Hematopoietic multipotent progenitor cell treated with erythropoietin and hydrocortisone succinate and interleukin-3 and kit ligand, for 17 days (in vitro differentiated cells): ENCODE measurements around the gene DCAF11.

Experiments
- DNase-seq: peaks from one replicate; pipeline ENCODE4 v3.0.0-alpha.2; 2015; ENCODE audit warnings: low spot score

Gene DCAF11

GRCh38 chr14:24121210-24121609 lies 6.6 kb downstream of the DCAF11 start:
- no peak for DNase-seq

GRCh38 chr14:24122416-24122815 lies 7.8 kb downstream of the DCAF11 start:
- no peak for DNase-seq

GRCh38 chr14:24122898-24123297 lies 8.3 kb downstream of the DCAF11 start:
- peak; percentile 74 for DNase-seq

DNA sequence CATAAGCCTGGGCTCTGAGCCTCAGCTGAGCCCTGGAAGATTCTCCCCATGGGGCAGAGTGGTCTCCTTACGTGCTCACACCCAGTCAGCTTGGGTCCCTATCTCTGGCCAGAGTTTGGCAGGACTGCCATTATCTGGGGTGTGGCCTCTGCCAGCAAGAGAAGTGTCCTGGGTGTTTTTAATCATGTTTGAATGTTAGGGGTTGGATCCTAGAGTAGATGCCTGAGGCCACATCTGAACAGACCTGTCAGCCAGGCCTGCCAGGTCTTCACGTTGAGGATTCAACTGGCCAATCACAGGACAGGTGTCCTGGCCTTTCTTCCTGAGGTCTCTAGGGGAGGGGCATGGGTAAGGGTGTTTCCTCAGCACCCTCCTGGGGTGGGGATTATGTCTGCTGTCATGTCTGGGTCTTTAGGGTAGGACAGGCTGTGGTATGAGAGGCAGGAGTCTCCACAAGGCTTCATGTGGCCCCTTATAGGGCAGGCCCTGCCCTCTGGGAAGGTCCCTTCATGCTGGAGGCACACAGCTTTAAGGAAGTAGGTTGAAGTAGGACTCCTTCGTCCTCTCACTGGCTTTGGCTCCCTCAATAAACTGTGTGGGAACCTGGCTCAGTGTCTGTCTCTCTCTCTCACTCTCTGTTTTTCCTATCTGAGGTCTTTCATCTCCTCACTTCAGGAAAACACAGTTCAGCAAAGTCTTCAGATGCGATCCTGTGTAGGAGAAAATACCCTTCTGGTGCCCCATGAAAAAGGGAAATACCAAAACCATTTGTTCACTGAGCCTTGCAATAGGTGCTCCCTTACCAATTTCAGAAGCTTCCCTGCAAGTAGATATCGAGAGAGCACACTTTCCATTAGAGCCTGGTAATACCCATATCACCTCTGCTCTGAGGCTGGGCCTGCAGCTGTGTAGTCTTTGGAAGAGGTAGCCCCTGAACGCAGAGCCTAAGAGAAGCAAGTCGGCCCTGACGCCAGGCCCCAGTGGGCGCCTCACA lies 9.1 kb downstream of the DCAF11 start:
- DNase-seq, result peak; percentile 90

GRCh38 chr14:24126939-24127338 lies 12.4 kb downstream of the DCAF11 start:
- DNase-seq, result peak; percentile 4

DNA sequence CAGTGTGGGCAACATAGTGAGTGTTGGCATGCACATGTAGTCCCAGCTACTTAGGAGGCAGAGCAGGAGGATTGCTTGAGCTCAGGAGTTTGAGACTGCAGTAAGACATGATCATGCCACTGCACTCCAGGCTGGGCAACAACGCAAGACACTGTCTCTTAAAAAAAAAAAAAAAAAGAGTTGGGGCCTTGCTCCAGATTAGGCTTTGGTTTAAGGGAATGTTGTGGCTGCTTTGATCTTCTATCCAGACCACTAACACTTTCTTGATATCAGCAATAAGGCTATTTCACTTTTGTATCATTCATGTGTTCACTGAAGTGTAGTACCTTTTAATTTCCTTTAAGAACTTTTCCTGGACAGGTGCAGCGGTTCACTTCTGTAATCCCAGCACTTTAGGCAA lies 13.1 kb downstream of the DCAF11 start:
- peak; percentile 4 for DNase-seq

- DNase-seq, result no peak
Measured at GRCh38 chr14:24129410-24129998, 14.9 kb downstream of the DCAF11 start.

GRCh38 chr14:24130380-24130716 lies 15.8 kb downstream of the DCAF11 start, which contains the start of gene FITM1:
Gene FITM1 (plus strand): TSS chr14:24130659. CDS start chr14:24131564, 905 bp downstream.
- no peak for DNase-seq

DNA sequence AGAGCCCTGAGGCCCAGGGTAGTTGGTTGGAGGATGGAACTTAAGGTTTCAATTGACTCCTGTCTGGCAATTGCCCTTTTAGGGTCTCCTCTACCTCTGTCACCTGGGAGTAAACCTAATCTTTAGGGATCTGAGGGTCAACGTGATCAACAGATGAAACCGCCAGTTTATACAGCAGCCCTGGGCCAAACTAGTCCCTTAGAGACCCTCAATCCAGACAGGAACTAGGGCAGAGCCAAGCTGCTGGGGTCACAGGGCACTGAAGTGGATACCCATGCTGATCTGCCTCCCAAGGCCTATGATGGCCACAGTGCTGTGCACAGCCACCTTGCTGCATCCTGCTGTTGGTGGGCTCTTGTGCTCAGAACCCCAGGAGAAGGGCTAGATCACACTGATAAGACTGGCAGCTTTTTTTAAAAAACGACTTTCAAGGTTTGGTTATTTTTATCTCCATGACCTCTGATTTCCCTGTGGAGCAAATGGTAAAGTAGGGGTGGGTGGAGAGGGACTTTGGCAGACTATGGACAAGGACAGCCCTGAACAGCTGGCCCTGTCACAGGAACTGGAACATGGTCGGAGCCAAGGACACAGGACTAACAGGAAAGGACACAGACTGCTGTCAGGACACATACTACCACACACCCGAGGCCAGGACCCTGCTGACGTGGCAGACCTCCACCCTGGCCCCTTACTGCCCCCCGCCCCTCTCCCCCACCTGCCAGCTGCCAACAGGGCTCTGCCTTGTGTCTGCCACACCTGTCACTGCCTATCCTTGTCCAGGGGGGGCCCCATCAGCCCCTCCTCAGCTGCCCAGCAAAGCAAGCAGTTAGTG lies 16.4 kb downstream of the DCAF11 start:
- no peak for DNase-seq

GRCh38 chr14:24131549-24131966 lies 17.0 kb downstream of the DCAF11 start:
- no peak for DNase-seq

- no peak for DNase-seq
Measured at GRCh38 chr14:24132061-24132685, 17.6 kb downstream of the DCAF11 start.

DNA sequence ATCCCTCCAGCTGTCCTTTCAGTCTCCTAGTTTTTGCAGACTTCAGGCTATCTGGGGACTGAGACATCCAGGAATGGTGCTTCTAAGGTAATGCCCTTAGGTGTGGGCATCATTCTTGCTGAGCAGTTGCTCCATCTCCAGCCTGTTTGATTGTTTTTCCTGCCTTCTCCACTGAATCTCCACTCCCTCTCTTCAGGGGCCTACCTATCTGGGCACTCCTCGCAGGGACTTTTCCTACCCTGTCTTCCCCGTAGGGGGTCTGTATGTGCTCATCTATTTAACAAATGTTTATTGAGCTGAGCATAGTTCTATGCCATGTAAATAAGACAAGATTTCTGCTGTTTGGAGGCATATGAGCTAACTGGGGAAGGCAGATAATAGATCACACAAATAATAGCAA lies 18.4 kb downstream of the DCAF11 start:
- DNase-seq, result no peak

DNA sequence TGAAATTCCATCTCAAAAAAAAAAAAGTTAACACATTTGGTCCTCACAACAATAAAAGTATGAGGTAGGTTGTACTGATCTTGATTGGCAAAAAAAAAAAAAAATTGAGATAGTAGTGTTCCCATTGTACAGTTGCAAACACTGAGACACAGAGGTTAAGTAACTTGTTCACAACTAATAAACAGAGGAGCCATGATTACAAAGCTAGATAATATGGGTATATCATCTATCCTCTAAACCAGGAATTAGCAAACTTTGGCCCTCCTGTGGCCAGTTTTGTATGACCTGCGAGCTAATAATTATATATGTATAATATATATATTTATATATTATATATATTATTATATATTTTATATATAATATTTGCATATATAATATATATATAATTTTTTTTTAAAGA lies 19.2 kb downstream of the DCAF11 start:
- DNase-seq, result peak; percentile 32

DNA sequence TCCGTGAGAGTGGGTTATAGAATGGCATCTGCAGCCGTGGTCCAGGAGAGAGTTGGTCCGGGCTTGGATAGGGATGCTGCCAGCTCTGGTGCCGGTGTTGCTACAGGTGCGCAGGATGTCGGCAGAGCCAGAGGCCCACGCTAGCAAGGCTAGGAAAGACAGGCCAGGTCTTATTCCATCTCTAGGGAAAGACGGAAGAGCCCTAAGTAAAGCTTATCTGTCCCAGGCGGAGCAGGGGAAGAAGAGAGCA lies 20.9 kb downstream of the DCAF11 start:
- no peak for DNase-seq

GRCh38 chr14:24135834-24136683 lies 21.5 kb downstream of the DCAF11 start, which contains the start of gene PSME1:
Gene PSME1 (plus strand): TSS chr14:24136194. CDS start chr14:24136263, 69 bp downstream.
- DNase-seq, result peak; percentile 96

DNA sequence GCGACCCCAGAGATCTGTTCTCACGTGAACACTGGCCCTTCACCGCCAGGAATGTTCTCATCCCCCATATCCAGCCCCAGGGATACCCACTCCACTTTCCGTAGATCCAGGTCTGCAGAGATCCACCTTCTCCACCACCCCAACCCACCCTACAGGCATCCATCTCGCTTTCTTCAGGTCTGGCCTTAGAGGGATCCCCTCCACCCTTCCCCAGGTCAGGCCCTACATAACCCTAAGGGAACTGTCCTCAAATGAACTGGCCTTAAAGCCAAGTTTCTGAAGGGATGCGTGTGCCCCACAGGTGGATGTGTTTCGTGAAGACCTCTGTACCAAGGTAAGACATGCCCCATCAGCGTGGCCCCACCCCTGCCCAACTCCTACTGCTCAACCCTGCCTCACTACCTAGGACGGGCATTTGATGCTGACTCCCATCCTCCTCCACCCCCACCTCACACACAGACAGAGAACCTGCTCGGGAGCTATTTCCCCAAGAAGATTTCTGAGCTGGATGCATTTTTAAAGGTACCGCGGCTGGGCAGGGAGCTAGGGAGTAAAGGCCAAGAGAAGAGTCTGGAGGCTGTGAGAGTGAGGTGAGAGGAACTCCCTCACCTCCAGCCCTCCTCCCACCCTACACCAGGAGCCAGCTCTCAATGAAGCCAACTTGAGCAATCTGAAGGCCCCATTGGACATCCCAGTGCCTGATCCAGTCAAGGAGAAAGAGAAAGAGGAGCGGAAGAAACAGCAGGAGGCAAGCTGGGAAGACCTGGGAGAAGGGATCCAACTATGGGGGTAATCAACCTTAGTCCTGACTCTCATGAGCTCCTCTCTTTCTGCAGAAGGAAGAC lies 22.3 kb downstream of the DCAF11 start:
- no peak for DNase-seq

GRCh38 chr14:24137529-24138395 lies 23.2 kb downstream of the DCAF11 start:
- DNase-seq, result no peak

DNA sequence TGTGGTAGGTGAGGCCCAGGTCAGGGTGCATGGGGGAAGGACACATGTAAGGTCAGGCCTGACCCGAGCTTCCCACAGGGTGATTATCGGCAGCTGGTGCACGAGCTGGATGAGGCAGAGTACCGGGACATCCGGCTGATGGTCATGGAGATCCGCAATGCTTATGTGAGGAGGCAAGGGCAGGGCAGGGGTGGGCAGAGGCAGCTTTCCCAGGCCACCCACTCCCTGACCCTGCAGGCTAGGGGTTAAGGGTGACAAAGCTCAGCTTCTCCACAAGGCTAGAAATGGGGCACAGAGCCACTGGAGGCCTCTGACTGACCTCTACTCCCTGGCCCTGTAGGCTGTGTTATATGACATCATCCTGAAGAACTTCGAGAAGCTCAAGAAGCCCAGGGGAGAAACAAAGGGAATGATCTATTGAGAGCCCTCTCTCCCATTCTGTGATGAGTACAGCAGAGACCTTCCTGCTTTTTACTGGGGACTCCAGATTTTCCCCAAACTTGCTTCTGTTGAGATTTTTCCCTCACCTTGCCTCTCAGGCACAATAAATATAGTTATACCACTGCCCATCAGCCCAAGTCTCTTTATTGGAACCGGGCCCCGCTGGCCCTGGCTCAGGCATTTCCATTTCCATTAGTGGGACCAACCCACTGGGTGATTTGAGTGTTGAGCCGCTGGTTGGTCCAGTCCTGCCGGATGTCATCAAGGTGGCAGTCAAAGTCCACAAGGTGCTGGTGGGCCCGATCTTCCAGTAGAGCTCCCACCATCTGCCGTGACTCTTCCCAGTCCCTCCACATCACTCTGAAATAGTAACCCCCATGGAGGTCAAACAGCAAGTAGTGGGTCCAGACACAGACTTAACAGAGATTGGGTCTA lies 24.1 kb downstream of the DCAF11 start:
- no peak for DNase-seq
